HUES6 (cell line): ENCODE data around the gene TNS1.

Source experiments
- H3K27ac ChIP-seq: 2 replicates; pipeline ENCODE4 v1.7.0; 2013; ENCODE audit warnings: low read depth, mild to moderate bottlenecking, low read length, inconsistent platforms
- H3K27me3 ChIP-seq: 2 replicates; pipeline ENCODE4 v1.6.1; 2013; ENCODE audit warnings: low read length; ENCODE audit not compliant: control insufficient read depth, insufficient read depth
- H3K36me3 ChIP-seq: 2 replicates; pipeline ENCODE4 v1.6.1; 2013; ENCODE audit warnings: low read length; ENCODE audit not compliant: control insufficient read depth, insufficient read depth
- H3K4me1 ChIP-seq: 2 replicates; pipeline ENCODE4 v1.6.1; 2013; ENCODE audit warnings: low read length; ENCODE audit not compliant: control insufficient read depth, insufficient read depth
- H3K4me3 ChIP-seq: 2 replicates; pipeline ENCODE4 v1.5.1; 2013; ENCODE audit warnings: low read depth, low read length
- H3K9ac ChIP-seq: one replicate; pipeline ENCODE4 v1.6.1; 2013; ENCODE audit warnings: mild to moderate bottlenecking, low read length
- H3K9me3 ChIP-seq: 2 replicates; pipeline ENCODE4 v1.6.1; 2013; ENCODE audit warnings: low read depth, low read length; ENCODE audit not compliant: control insufficient read depth, insufficient read depth

Gene TNS1

DNA sequence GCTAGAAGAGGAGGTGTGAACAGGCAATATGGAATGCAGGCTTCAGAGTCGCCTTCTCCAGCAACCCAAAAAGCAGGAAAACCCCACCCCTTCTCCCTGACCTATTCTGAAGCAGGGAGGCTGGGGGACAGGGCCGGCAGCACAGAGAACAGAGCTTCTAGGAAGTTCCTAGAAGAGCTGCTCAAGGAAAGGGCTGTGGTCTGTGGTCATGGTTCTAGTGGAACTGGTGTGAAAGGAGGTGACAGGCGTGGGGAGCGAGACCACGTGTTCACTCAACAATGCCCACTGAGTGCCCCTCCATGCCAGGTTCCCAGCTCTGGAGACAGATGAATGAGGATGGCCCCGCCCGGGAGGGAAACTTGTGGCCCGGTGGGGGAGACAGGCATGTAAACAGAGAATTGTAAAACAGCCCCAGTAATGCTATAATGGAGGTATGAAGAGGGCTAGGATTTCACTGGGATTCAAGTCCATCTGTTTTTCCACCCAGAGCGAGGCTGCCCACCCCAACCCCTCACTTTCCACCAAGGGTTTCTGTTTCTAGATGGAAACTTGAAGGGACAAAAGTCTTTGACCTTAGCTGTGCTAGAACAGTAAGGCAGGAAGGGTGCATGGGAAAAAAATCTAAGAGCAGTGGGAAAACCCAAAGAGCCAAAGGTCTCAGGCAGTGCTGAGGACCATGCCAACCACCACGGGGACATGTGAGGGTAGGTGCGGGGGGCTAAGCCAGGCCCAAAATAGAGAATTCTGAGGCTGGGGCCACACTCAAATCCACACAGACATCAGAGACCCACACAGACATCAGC lies 71.8 kb downstream of the TNS1 start:
- no peaks in the 10 kb centered on the region for H3K27me3 ChIP-seq
- H3K9me3 ChIP-seq, result no peaks in the 10 kb centered on the region
- H3K4me1 ChIP-seq, result peaks cover 38% of the 10 kb centered on the region
- H3K4me3 ChIP-seq, result no peak overlapping the region
- no peak overlapping the region for H3K27ac ChIP-seq
- no peak overlapping the region for H3K9ac ChIP-seq
- no peaks in the 10 kb centered on the region for H3K36me3 ChIP-seq

DNA sequence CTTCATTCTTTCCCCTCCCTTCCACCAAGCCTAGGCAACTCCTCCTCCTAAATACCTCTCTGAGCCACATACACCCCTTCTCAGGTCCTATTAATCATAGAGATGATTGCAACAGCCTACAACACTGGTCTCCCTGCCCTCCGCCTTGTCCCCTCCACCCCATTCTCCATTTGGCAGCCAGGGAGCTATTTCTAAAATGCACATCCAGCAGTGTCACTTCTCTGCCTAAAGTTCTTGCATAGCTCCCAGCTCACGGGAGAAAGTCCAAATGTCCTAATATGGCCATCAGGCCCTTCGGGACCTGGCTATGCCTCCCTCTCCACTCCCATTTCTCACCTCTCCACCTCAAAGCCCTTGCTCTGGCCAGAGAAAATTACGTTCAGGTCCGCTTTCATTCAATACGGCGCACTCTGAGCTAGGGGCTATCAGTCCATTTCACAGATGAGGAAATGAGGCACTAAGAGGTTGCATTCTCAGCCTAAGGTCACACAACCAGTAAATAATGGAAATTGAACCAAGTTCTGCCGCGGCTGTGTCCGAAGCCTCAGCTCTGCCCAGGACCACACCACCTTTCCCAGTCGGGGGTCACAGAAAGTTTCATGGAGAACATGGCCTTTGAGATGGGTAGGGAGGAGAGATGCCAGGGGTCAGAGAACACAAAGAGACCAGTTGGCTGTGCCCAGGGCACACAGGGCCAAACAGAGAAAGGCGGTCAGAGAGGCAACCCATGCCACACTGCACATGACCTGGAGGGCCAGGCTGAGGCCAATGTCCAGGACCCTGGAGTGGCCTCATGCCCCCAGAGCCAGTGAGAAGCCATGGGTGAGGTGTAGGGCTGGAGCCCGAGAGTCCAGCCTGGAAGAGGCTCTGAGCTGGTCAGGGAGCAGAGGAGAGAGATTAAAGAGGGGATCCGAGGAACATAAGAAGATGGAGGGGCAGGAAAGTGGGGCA lies 72.8 kb downstream of the TNS1 start:
- Histone ChIP-seq H3K4me3 (no peak overlapping the region), H3K9me3 (no peaks in the 10 kb centered on the region), H3K27ac (no peak overlapping the region), H3K4me1 (peaks cover 29% of the 10 kb centered on the region), H3K9ac (no peak overlapping the region), H3K36me3 (no peaks in the 10 kb centered on the region), H3K27me3 (no peaks in the 10 kb centered on the region)

DNA sequence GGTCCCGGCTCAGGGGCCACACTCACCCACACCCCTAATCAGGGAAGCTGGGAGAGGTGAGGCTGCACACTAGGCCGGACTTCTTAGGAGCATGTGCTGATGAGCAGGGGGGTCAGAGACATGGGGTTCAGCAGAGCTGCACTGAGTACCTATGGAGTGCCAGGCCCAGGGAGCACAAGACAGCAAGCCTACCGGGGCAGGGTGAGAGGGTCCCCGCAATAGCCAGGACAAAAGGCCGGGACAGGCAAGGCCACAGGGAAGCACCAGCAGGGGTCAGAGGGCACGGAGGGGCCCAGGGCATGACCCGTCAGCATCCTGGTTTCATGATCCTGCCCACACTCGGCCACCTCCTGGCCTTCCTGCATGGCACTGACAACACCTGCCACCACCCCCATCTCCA lies 73.5 kb downstream of the TNS1 start:
- H3K4me3 ChIP-seq, result no peak overlapping the region
- H3K9ac ChIP-seq, result no peak overlapping the region
- no peak overlapping the region for H3K27ac ChIP-seq
- no peaks in the 10 kb centered on the region for H3K9me3 ChIP-seq
- H3K36me3 ChIP-seq, result no peaks in the 10 kb centered on the region
- H3K27me3 ChIP-seq, result no peaks in the 10 kb centered on the region
- H3K4me1 ChIP-seq, result peaks cover 21% of the 10 kb centered on the region

- Histone ChIP-seq H3K4me3 (no peak overlapping the region), H3K9ac (no peak overlapping the region), H3K36me3 (no peaks in the 10 kb centered on the region), H3K27me3 (no peaks in the 10 kb centered on the region), H3K9me3 (no peaks in the 10 kb centered on the region), H3K27ac (no peak overlapping the region), H3K4me1 (peaks cover 20% of the 10 kb centered on the region; the same call in 1 of the 2 replicates)
Measured at GRCh38 chr2:217928324-217929181, 74.2 kb downstream of the TNS1 start.

GRCh38 chr2:217927601-217928323 lies 75.0 kb downstream of the TNS1 start:
- Histone ChIP-seq H3K36me3 (no peaks in the 10 kb centered on the region), H3K9ac (no peak overlapping the region), H3K27me3 (no peaks in the 10 kb centered on the region), H3K27ac (no peak overlapping the region), H3K9me3 (no peaks in the 10 kb centered on the region), H3K4me3 (no peak overlapping the region), H3K4me1 (peaks cover 19% of the 10 kb centered on the region)

- Histone ChIP-seq H3K4me1 (peaks cover 29% of the 10 kb centered on the region), H3K36me3 (no peaks in the 10 kb centered on the region), H3K4me3 (no peak overlapping the region), H3K27me3 (no peaks in the 10 kb centered on the region), H3K9ac (no peak overlapping the region), H3K9me3 (no peaks in the 10 kb centered on the region), H3K27ac (no peak overlapping the region)
Measured at GRCh38 chr2:217926801-217927200, 76.0 kb downstream of the TNS1 start.

DNA sequence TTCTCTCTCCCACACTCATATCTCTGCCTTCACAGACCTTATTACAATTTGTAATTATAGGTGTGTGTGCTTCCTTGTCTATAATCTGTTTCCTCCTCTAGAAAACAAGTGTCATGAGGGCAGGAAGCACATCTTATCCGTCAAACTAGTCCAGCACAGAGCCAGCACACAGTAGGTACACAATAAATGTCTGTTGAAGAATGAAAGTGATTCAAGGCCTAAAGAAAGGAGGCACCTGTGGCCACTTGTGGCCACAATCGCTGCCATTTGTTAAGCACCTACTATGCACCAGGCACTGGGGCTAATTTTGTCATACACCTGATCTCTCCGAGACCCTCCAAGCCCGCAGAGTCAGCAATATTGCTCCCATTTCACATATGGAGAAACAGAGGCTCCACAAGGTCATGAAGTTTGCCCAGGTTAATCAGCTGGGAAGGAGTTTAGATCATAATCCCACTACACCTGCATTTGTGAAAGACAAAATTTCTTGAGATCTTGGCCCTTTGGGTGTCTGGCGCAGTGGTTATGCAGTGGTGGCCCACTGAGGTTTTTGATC lies 78.4 kb downstream of the TNS1 start:
- H3K4me1 ChIP-seq, result peaks cover 38% of the 10 kb centered on the region
- H3K36me3 ChIP-seq, result no peaks in the 10 kb centered on the region

DNA sequence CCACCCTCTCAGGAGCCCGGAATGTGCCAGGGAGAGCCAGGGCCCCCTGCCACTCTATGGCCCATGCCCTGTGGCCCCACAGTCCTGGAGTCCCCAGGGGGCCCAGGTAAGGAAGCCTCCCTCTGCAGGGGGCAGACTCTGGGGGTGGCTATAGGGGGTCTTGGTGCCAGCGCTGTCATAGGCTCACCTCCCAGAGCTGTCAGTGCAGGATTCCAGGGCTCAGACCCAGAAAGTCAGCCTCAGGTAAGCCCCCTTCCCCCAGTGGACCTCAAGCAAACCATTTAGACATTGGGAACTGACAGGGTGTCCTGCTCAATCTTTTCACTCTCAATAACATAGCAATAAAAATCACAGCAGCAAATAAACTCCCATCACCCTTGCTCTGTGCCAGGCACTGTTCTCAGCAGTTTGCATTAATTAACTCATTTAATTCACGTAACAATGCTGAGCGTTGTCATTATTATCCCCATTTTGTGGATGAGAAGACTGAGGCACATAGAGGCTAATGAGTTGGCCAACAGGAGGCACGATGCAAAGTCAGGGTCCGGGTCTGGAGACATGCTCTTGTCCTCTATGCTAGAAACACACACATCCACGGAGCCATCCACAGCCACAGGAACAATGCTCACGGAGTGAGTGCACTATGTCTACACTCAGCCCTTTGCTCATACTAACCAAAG lies 79.6 kb downstream of the TNS1 start:
- Histone ChIP-seq H3K36me3 (no peaks in the 10 kb centered on the region), H3K9ac (no peak overlapping the region), H3K9me3 (no peaks in the 10 kb centered on the region), H3K4me3 (no peak overlapping the region), H3K27ac (no peak overlapping the region), H3K4me1 (peaks cover 48% of the 10 kb centered on the region), H3K27me3 (no peaks in the 10 kb centered on the region)

More for the DNA sequence above, 78.4 kb downstream of the TNS1 start:
- no peak overlapping the region for H3K4me3 ChIP-seq
- no peaks in the 10 kb centered on the region for H3K9me3 ChIP-seq
- no peak overlapping the region for H3K9ac ChIP-seq
- no peaks in the 10 kb centered on the region for H3K27me3 ChIP-seq
- H3K27ac ChIP-seq, result no peak overlapping the region

DNA sequence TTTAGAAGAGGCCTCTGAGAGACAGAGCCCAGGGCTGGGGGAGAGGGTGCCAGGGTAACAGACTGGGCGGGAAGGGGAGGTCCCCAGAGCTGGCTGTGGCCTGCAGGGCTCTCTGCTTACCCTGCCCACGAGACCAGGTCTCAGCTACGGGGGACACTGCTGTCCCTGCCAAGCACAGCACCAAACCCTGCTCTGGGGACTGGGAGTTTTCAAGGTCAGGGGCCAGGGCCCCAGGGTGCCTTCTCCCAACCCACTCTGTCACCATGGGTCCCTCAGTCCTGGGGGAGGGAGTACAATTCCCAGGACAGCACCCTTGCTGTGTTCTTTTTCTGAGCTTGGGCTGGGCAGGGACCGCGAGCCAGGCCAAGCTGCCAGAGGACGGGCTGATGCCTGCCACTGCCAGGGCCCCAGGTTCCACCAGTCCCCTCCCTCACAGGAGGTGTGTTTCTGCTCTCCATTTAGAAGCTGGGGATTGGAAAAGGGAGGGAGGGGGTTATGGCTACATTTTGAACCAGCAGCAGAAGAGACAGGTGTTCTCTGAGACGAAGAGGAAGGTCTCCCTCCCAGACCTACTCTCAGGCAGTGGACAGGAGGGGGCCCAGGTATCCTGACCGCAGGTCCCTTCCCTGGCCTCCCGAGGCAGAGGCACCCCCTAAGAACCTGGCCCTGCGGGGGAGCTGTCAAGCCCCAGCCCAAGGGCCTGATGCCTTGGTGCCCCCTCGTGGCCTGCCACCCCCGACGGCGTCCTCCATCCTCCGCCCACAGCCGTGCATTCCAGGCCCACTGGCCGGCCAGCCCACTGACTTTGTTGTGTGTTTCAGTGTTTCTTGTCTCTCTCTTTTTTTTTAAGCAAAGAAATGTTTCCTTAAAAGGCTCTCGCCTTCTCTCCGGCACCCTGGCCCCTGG lies 80.4 kb downstream of the TNS1 start:
- no peaks in the 10 kb centered on the region for H3K27me3 ChIP-seq
- H3K9ac ChIP-seq, result no peak overlapping the region
- H3K4me3 ChIP-seq, result no peak overlapping the region
- H3K36me3 ChIP-seq, result no peaks in the 10 kb centered on the region
- H3K27ac ChIP-seq, result no peak overlapping the region
- H3K4me1 ChIP-seq, result peaks cover 52% of the 10 kb centered on the region
- H3K9me3 ChIP-seq, result no peaks in the 10 kb centered on the region
